ENCODE results near the gene DNAJC17. TPM values are rescaled to one million over a fixed set of nuclear protein-coding genes. Genes with fewer than 3 reads are reported as not detected.

The DNAJC17 gene
- total RNA-seq, 1 donor from 2014 or later = 29.1 TPM

- Mint-ChIP-seq H3K36me3 (ENCODE audit: low read depth) (peaks cover 5% of the 10 kb centered on the region), H3K27me3 (ENCODE audit: low read depth) (no peaks in the 10 kb centered on the region), H3K4me1 (ENCODE audit: low read depth) (peaks cover 16% of the 10 kb centered on the region), H3K9me3 (ENCODE audit: low read depth) (no peaks in the 10 kb centered on the region), H3K4me3 (ENCODE audit: unreplicated experiment) (peak overlapping the region; percentile 88), H3K27ac (ENCODE audit: unreplicated experiment) (peak overlapping the region; percentile 32)
- TF ChIP-seq, protein P1, sequence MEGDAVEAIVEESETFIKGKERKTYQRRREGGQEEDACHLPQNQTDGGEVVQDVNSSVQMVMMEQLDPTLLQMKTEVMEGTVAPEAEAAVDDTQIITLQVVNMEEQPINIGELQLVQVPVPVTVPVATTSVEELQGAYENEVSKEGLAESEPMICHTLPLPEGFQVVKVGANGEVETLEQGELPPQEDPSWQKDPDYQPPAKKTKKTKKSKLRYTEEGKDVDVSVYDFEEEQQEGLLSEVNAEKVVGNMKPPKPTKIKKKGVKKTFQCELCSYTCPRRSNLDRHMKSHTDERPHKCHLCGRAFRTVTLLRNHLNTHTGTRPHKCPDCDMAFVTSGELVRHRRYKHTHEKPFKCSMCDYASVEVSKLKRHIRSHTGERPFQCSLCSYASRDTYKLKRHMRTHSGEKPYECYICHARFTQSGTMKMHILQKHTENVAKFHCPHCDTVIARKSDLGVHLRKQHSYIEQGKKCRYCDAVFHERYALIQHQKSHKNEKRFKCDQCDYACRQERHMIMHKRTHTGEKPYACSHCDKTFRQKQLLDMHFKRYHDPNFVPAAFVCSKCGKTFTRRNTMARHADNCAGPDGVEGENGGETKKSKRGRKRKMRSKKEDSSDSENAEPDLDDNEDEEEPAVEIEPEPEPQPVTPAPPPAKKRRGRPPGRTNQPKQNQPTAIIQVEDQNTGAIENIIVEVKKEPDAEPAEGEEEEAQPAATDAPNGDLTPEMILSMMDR (IDR thresholded peaks at IDR 0.05) = no peak
- DNase-seq (ENCODE audit: low spot score) = no peak
Measured at GRCh38 chr15:40807888-40808461, 702 bp upstream of the DNAJC17 start.

- no peaks in the 10 kb centered on the region for H3K9me3 Mint-ChIP-seq (ENCODE audit: low read depth)
Measured at GRCh38 chr15:40806672-40807027, 623 bp downstream of the DNAJC17 start.

DNA sequence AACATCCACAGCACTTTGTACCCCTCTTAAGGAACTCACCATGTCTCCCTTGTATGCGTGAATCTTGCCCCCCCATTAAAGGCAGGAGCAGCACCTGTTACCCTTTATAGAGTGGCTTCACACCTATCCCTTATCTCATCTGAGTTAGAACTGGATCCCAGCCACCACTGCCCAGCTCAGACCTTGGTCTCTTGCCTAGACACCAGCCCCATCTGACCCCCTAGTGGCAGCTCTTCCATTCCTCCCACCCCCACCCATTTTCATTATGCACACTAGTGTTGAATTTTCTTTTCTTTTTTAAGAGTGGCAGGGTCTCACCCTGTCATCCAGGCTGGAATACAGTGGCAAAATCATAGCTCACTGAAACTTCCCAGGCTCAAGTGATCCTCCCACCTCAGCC lies 3.6 kb downstream of the DNAJC17 start:
- no peak for DNase-seq (ENCODE audit: low spot score)
- Mint-ChIP-seq H3K9me3 (ENCODE audit: low read depth) (no peaks in the 10 kb centered on the region), H3K36me3 (ENCODE audit: low read depth) (peaks cover 5% of the 10 kb centered on the region), H3K4me1 (ENCODE audit: low read depth) (peaks cover 16% of the 10 kb centered on the region), H3K4me3 (ENCODE audit: unreplicated experiment) (no peak overlapping the region), H3K27ac (ENCODE audit: unreplicated experiment) (no peak overlapping the region), H3K27me3 (ENCODE audit: low read depth) (no peaks in the 10 kb centered on the region)
- TF ChIP-seq, protein P1 (IDR thresholded peaks at IDR 0.05) = no peak

More at GRCh38 chr15:40806672-40807027, 623 bp downstream of the DNAJC17 start:
- Mint-ChIP-seq H3K27ac (ENCODE audit: unreplicated experiment) (peak overlapping the region; percentile 90), H3K4me1 (ENCODE audit: low read depth) (peaks cover 16% of the 10 kb centered on the region), H3K27me3 (ENCODE audit: low read depth) (no peaks in the 10 kb centered on the region), H3K36me3 (ENCODE audit: low read depth) (peaks cover 5% of the 10 kb centered on the region), H3K4me3 (ENCODE audit: unreplicated experiment) (peak overlapping the region; percentile 88)
- no peak for DNase-seq (ENCODE audit: low spot score)
- TF ChIP-seq, protein P1 (IDR thresholded peaks at IDR 0.05) = no peak

DNA sequence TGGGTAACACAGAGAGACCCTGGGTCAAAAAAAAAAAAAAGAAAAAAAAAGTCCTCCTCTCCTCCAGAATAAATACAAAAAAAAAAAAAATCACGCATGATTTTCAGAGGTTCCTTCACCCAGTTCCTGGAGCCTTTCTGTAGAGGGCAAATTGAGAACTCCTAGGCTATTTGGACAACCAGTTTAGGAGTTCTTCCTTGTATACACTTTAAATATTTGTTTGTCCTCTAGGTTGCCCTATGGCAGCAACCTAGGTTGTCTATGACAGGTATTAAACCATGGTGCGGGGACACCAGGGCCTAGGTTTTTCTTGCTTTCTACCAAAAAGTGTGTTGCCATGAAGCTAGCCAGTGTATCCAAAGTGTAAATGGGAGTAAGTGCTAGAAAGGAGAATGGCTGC lies 4.2 kb downstream of the DNAJC17 start:
- peaks cover 11% of the 10 kb centered on the region for H3K4me1 Mint-ChIP-seq (ENCODE audit: low read depth)
- H3K27ac Mint-ChIP-seq (ENCODE audit: unreplicated experiment) = no peak overlapping the region
- no peaks in the 10 kb centered on the region for H3K27me3 Mint-ChIP-seq (ENCODE audit: low read depth)

GRCh38 chr15:40799523-40799922 lies 7.8 kb downstream of the DNAJC17 start:
- no peak overlapping the region for H3K27ac Mint-ChIP-seq (ENCODE audit: unreplicated experiment)
- TF ChIP-seq, protein P1 (IDR thresholded peaks at IDR 0.05) = no peak
- no peak overlapping the region for H3K4me3 Mint-ChIP-seq (ENCODE audit: unreplicated experiment)
- peaks cover 9% of the 10 kb centered on the region for H3K36me3 Mint-ChIP-seq (ENCODE audit: low read depth)
- peaks cover 5% of the 10 kb centered on the region for H3K4me1 Mint-ChIP-seq (ENCODE audit: low read depth)
- DNase-seq (ENCODE audit: low spot score) = no peak
- H3K27me3 Mint-ChIP-seq (ENCODE audit: low read depth) = no peaks in the 10 kb centered on the region
- H3K9me3 Mint-ChIP-seq (ENCODE audit: low read depth) = no peaks in the 10 kb centered on the region

More for the DNA sequence above, 4.2 kb downstream of the DNAJC17 start:
- no peak for DNase-seq (ENCODE audit: low spot score)
- TF ChIP-seq, protein P1 (IDR thresholded peaks at IDR 0.05) = no peak
- H3K9me3 Mint-ChIP-seq (ENCODE audit: low read depth) = no peaks in the 10 kb centered on the region
- H3K4me3 Mint-ChIP-seq (ENCODE audit: unreplicated experiment) = no peak overlapping the region
- peaks cover 9% of the 10 kb centered on the region for H3K36me3 Mint-ChIP-seq (ENCODE audit: low read depth)

Data from chondrocyte (in vitro differentiated cells).